ENCODE measurements around the gene GNG4.
"Not testable (repeated sequence)": the region's sequence is repeated elsewhere in the genome, so short reads cannot be mapped to it uniquely, and the experiment has no call there.

Gene GNG4

DNA sequence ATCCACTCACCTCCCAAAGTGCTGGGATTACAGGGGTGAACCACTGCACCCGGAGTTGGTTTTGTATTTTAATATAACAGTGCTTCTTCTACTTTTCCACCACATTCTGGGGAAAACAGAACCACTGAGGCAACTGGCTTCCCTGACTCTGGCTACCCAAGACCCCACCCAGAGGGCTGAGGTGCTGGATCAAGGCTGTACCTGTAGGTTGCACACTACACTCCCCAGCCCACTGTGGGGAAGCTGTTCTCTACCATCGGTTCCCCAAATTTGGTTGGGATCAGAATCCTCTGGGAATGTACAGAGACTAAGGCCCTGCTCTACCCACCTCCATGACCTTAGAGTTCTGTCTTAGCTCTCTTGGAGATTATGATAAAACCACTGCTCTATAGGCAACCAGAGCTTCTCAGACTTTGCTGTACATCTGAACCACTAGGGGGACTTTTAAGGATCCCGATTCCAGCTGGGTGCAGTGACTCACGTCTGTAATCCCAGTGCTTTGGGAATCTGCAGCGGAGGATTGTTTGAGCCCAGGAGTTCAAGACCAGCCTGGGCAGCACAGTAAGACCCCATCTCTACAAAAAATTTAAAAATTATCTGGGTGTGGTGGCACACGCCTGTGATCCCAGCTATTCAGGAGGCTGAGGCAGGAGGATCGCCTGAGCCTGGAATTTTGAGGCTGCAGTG, 51.6 kb downstream of the GNG4 start:
- peaks cover 6% of the 10 kb centered on the region for H3K9me3 Mint-ChIP-seq

DNA sequence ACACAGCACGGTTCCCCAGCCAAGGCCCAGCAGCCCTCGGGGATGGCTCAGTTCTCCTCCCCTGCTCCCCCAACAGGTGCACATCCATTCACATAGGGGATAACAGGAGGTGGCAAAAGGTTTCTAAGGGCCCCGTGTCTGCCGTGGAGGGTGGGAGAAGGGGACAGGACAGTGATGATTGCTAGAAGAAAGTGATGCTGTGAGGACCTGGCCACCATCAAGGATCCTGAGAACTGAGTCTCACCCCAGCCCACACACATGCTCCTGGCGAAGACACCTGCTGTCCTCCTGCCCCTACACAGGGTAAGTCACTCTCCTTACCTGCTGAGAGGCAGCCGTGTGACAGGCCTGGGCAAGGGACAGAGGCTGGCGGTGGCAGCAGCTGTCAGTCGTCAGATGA, 54.5 kb downstream of the GNG4 start:
- CTCF ChIA-PET, result no interaction called here
- Mint-ChIP-seq H3K4me3 (no peak overlapping the region), H3K36me3 (peaks cover 2% of the 10 kb centered on the region), H3K27me3 (peaks cover 52% of the 10 kb centered on the region), H3K27ac (no peak overlapping the region), H3K9me3 (peaks cover 15% of the 10 kb centered on the region), H3K4me1 (peaks cover 8% of the 10 kb centered on the region)
- DNase-seq, result no peak

More for the DNA sequence above, 51.6 kb downstream of the GNG4 start:
- Mint-ChIP-seq H3K27ac (no peak overlapping the region), H3K4me3 (no peak overlapping the region), H3K4me1 (peaks cover 8% of the 10 kb centered on the region), H3K27me3 (peaks cover 35% of the 10 kb centered on the region), H3K36me3 (peaks cover 2% of the 10 kb centered on the region)
- CTCF ChIA-PET, result interaction anchor here (0.6 to 2.1 kb wide), 10 partner anchors 9 to 245 kb away, joined by 3 to 5 read pairs (median 4); no protein-coding TSS in a partner anchor
- no peak for DNase-seq

DNA sequence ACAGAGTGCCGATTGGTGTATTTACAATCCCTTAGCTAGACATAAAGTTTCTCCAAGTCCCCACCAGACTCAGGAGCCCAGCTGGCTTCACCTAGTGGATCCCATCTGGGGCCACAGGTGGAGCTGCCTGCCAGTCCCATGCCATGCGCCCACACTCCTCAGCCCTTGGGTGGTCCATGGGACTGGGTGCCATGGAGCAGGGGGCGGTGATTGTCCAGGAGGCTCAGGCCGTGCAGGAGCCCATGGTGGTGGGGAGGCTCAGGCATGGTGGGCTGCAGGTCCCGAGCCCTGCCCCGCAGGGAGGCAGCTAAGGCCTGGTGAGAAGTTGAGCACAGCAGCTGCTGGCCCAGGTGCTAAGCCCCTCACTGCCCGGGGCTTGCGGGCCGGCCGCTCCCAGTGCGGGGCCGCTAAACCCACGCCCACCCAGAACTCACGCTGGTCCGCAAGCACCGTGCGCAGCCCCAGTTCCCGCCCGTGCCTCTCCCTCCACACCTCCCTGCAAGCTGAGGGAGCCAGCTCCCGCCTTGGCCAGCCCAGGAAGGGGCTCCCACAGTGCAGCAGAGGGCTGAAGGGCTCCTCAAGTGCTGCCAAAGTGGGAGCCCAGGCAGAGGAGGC, 55.2 kb downstream of the GNG4 start:
- DNase-seq, H3K4me1 Mint-ChIP-seq, H3K27ac Mint-ChIP-seq, H3K4me3 Mint-ChIP-seq, H3K36me3 Mint-ChIP-seq, CTCF ChIA-PET: not testable (repeated sequence)
- peaks cover 54% of the 10 kb centered on the region for H3K27me3 Mint-ChIP-seq
- peaks cover 17% of the 10 kb centered on the region for H3K9me3 Mint-ChIP-seq

DNA sequence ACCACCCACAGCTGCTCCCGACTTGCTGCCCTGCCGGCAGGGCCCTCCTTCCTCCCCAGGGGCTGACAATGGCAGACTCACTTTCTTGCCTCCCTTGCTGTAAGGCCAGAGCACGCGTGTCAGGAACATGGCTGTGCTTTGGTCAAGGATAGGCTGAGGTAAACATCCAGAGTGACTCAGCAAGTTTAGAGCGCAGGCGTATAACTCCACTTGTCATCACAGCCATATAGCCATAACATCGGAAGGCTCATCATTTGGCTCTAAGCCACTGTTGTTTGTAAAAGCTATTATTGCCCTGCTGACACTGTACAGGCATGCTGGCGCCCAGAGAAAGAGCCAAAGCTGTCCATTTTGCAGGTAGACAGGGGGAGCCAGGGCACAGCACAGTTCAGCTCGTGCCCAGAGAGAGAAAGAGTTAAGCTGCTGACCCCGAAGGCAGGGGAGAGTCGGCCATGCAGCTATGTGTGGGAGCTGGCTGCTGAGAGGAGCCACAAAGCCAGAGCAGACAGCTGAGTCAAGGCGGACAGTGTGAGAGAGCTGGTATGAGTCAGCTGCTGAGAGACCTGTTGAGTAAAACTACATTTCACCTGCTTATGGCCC, 60.6 kb downstream of the GNG4 start:
- Mint-ChIP-seq H3K27me3 (peaks cover 60% of the 10 kb centered on the region), H3K36me3 (peaks cover 2% of the 10 kb centered on the region), H3K9me3 (peaks cover 29% of the 10 kb centered on the region), H3K27ac (no peak overlapping the region), H3K4me1 (peaks cover 7% of the 10 kb centered on the region), H3K4me3 (no peak overlapping the region)
- CTCF ChIA-PET, result interaction anchor here (1.5 to 1.7 kb wide), 2 partner anchors 9 to 12 kb away, joined by 3 to 7 read pairs; no protein-coding TSS in a partner anchor
- DNase-seq, result no peak

DNA sequence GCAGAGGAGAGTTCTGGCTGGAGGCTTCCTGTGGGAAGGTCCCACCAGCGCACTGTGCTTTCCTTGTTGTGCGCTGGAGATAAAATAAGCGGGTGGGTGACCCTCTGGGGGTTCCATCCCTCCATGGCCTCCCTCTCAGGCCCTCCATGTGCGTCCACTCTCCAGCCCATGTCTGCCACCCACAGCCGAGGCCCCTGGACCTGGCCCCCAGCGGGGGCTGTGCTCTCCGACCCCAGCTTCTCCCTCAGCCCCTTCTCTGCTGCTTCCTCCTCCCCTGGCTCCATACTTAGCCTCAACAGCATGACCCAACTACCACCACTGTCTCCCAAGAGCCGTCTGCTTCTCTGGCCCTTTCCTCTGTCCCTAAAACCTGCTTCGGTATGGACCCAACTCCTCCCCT, 61.4 kb downstream of the GNG4 start:
- Mint-ChIP-seq H3K4me3 (no peak overlapping the region), H3K4me1 (no peaks in the 10 kb centered on the region), H3K27me3 (peaks cover 58% of the 10 kb centered on the region), H3K36me3 (peaks cover under 1% of the 10 kb centered on the region), H3K9me3 (peaks cover 23% of the 10 kb centered on the region), H3K27ac (no peak overlapping the region)
- DNase-seq, result no peak
- CTCF ChIA-PET, result no interaction called here

DNA sequence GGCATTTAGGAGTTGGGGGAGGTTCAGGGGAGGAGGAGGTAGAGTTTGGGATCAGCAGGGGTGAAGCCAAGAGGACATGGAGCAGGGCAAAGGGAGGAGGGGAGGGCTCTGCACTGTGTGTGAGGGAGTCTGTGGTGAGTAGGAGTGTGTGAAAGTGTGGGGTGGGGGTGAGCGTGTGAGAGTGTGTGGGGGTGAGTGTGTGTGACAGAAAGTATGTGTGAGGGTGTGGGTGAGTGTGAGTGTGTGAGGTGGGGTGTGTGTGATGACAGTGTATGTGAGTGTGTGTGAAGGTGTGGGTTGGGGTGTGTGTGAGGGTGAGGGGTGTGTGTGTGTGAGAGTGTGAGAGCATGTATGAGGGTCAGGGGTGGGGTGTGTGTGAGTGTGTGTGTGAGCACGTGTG, 62.6 kb downstream of the GNG4 start:
- Mint-ChIP-seq H3K36me3 (no peaks in the 10 kb centered on the region), H3K4me3 (no peak overlapping the region), H3K9me3 (peaks cover 23% of the 10 kb centered on the region), H3K27me3 (peaks cover 52% of the 10 kb centered on the region), H3K4me1 (no peaks in the 10 kb centered on the region), H3K27ac (no peak overlapping the region)
- CTCF ChIA-PET, result no interaction called here
- DNase-seq, result no peak

DNA sequence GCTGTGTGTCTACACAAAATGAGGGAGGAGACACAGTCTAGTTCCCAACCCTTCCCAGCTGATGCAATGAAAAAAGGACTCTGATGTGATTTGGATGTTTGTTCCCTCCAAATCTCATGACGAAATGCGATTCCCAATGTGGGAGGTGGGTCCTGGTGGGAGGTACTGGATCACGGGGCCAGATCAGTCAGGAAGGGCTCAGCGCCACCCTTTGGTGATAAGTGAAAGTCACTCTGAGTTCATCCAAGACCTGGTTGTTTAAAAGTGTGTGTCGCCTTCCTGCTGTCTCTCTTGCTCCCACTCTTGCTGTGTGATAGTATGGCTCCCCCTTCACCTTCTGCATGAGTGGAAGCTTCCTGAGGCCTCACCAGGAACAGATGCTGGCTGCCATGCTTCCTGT, 63.2 kb downstream of the GNG4 start:
- no peak overlapping the region for H3K27ac Mint-ChIP-seq
- H3K27me3 Mint-ChIP-seq, result peaks cover 46% of the 10 kb centered on the region
- H3K4me3 Mint-ChIP-seq, result no peak overlapping the region
- CTCF ChIA-PET, result no interaction called here
- H3K9me3 Mint-ChIP-seq, result peaks cover 19% of the 10 kb centered on the region
- H3K4me1 Mint-ChIP-seq, result no peaks in the 10 kb centered on the region
- no peak for DNase-seq
- no peaks in the 10 kb centered on the region for H3K36me3 Mint-ChIP-seq

DNA sequence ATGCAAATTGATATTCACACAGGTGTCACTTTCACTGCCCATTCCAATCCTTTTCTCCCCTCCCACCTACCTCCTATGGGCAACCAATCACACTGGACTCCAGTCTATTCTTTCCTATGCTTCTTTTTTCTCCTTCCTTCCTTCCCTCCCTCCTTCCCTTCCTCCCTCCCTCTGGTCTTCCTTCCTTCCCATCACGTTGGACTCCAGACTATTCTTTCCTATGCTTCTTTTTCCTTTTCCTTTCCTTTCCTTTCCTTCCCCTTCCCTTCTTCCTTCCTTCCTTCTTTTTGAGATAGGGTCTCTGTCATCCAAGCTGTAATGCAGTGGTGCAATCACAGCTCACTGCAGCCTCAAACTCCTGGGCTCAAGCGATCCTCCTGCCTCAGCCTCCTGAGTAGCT, 64.6 kb downstream of the GNG4 start:
- Mint-ChIP-seq H3K9me3 (peaks cover 14% of the 10 kb centered on the region), H3K36me3 (no peaks in the 10 kb centered on the region), H3K27me3 (peaks cover 45% of the 10 kb centered on the region), H3K27ac (no peak overlapping the region), H3K4me3 (no peak overlapping the region), H3K4me1 (no peaks in the 10 kb centered on the region)
- CTCF ChIA-PET, result no interaction called here
- no peak for DNase-seq

DNA sequence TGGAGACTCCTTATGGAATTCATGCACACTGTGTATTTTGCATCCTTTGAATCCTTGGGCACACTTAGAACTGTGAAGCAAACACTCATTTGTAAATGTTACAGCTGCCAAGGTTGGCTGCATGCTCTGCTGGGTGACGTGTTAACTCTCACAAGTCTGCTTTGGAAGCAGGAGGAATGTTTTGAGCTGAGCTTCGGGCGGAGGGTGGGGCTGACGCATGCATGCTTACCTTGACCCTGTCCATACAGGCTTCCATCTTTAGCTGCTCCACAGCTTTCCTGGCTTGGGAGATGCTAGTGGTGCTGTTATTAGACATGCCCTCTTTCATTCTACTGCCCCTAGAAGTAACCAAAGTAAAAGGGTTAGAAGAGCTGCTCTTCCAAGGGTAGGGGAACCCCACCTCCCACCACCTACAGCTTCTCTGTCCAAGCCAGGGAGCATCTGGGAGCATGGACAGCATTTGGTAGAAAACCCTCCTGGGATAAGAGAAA, 66.0 kb downstream of the GNG4 start:
- Mint-ChIP-seq H3K27ac (no peak overlapping the region), H3K9me3 (peaks cover 3% of the 10 kb centered on the region), H3K4me1 (no peaks in the 10 kb centered on the region), H3K36me3 (no peaks in the 10 kb centered on the region), H3K4me3 (no peak overlapping the region), H3K27me3 (peaks cover 37% of the 10 kb centered on the region)
- CTCF ChIA-PET, result interaction anchor here (1.3 kb wide), 1 partner anchor 15 kb away, joined by 4 read pairs; no protein-coding TSS in a partner anchor
- DNase-seq, result no peak

DNA sequence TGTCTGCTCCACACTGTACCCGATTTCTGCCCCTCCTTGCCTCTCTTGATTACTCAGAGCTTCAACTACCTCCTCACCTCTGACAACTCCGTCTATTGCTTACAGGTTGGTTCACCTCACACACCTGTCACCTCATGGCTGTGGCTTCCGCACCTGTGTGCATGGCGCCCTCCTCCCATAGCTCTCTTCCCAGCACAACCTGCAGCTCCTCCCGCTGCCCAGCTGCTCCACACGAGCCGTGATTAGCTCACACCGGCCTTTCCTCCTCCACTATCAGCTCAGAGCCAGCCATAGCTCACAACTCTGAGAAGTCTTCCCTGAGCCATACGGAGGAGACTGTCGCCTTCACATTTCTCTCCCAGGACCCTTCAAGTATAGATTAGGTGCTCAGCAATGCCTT, 67.5 kb downstream of the GNG4 start:
- H3K9me3 Mint-ChIP-seq, result no peaks in the 10 kb centered on the region
- H3K4me3 Mint-ChIP-seq, result no peak overlapping the region
- no peaks in the 10 kb centered on the region for H3K4me1 Mint-ChIP-seq
- DNase-seq, result no peak
- CTCF ChIA-PET, result interaction anchor here (1.2 kb wide), 1 partner anchor 19 kb away, joined by 3 read pairs; no protein-coding TSS in a partner anchor
- H3K27ac Mint-ChIP-seq, result no peak overlapping the region
- peaks cover 34% of the 10 kb centered on the region for H3K27me3 Mint-ChIP-seq
- H3K36me3 Mint-ChIP-seq, result no peaks in the 10 kb centered on the region

DNA sequence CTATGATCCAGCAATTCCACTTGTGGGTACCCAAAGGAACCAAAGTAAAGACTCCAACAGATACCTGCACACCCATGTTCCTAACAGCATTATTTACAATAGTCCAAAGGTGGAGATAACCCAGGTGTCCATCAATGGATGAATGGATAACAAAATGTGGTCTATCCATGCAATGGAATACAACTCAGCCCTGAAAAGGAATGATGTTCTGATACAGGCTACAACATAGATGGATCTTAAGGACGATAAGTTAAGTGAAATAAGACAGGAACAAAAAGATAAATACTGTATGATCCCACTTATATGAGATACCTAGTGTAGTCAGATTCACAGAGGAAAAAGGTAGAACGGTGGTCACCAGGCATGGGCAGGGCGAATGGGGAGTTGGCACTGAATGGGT, 69.7 kb downstream of the GNG4 start:
- DNase-seq, result no peak
- CTCF ChIA-PET, result interaction anchor here (0.7 kb wide), 1 partner anchor 20 kb away, joined by 4 read pairs; no protein-coding TSS in a partner anchor
- peaks cover 19% of the 10 kb centered on the region for H3K27me3 Mint-ChIP-seq
- no peaks in the 10 kb centered on the region for H3K4me1 Mint-ChIP-seq
- no peak overlapping the region for H3K27ac Mint-ChIP-seq
- H3K4me3 Mint-ChIP-seq, result no peak overlapping the region
- H3K36me3 Mint-ChIP-seq, result no peaks in the 10 kb centered on the region
- H3K9me3 Mint-ChIP-seq, result no peaks in the 10 kb centered on the region

DNA sequence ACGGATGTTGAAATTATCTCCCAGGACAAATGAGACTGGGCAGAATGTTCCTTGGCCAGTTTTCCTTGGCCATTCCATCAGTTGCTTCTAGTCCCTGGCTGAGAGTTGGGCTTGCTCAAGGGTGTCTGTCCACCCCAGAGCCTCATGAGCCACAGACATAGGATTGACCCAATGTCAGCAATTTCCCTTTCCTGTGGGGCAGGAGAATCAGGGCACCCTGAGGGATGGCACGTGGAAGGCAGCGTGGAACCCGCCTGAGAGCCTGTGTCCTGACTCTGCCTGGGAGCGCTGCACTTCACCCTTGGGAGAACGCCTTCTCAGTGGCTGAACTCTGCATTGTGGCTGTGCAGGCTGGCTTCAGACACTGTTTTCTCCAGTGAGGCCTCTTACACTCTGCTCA, 74.0 kb downstream of the GNG4 start:
- H3K27ac Mint-ChIP-seq, result no peak overlapping the region
- no peak overlapping the region for H3K4me3 Mint-ChIP-seq
- no peaks in the 10 kb centered on the region for H3K27me3 Mint-ChIP-seq
- CTCF ChIA-PET, result no interaction called here
- H3K9me3 Mint-ChIP-seq, result no peaks in the 10 kb centered on the region
- H3K4me1 Mint-ChIP-seq, result no peaks in the 10 kb centered on the region
- no peaks in the 10 kb centered on the region for H3K36me3 Mint-ChIP-seq
- no peak for DNase-seq

DNA sequence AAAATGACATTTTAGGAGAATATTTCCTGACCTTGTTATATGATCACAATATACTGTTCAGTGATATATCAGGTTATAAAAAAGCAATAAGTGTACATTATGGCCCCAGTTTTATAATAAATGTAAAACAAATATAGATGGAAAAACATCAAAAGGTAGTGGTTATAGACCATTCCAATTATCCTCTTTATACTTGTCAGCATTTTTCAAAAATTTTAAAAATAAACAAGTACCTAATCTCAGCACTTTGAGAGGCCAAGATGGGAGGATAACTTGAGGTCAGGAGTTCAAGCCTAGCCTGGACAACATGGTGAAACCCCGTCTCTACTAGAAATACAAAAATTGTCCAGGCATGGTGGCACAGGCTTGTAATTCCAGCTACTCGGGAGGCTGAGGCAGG, 75.7 kb downstream of the GNG4 start:
- H3K36me3 Mint-ChIP-seq, result no peaks in the 10 kb centered on the region
- DNase-seq, result no peak
- H3K27ac Mint-ChIP-seq, result no peak overlapping the region
- H3K27me3 Mint-ChIP-seq, result no peaks in the 10 kb centered on the region
- CTCF ChIA-PET, result no interaction called here
- H3K9me3 Mint-ChIP-seq, result no peaks in the 10 kb centered on the region
- H3K4me3 Mint-ChIP-seq, result no peak overlapping the region
- H3K4me1 Mint-ChIP-seq, result peaks cover 1% of the 10 kb centered on the region

DNA sequence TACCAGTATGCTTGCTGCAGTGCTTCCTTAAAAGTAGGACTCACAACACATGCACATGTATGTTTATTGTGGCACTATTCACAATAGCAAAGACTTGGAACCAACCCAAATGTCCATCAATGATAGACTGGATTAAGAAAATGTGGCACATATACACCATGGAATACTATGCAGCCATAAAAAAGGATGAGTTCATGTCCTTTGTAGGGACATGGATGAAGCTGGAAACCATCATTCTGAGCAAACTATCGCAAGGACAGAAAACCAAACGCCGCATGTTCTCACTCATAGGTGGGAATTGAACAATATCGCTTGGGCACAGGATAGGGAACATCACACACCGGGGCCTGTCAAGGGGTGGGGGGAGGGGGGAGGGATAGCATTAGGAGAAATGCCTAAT, 76.6 kb downstream of the GNG4 start:
- H3K4me1 Mint-ChIP-seq, H3K27ac Mint-ChIP-seq, H3K27me3 Mint-ChIP-seq, H3K4me3 Mint-ChIP-seq, DNase-seq, CTCF ChIA-PET, H3K9me3 Mint-ChIP-seq, H3K36me3 Mint-ChIP-seq: not testable (repeated sequence)

DNA sequence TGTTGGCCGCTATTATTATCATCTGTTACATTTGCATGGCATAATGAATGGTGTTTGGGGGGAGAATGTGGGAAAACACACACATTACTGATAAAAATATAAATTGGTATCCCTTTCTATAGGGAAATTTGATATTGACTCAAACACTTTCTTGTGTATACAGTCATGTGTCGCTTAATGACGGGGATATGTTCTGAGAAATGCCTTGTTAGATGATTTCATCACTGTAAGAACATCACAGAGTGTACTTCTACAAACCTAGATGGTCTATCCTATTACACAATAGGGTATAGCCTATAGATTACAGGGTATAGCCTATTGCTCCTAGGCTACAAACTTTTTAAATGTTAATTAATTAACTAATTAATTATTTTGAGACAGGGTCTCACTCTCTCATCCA, 78.1 kb downstream of the GNG4 start:
- CTCF ChIA-PET, result no interaction called here
- no peak overlapping the region for H3K27ac Mint-ChIP-seq
- no peak for DNase-seq

More for the DNA sequence above, 78.1 kb downstream of the GNG4 start:
- peaks cover 3% of the 10 kb centered on the region for H3K36me3 Mint-ChIP-seq
- no peak overlapping the region for H3K4me3 Mint-ChIP-seq
- H3K9me3 Mint-ChIP-seq, result no peaks in the 10 kb centered on the region
- no peaks in the 10 kb centered on the region for H3K27me3 Mint-ChIP-seq
- peaks cover 18% of the 10 kb centered on the region for H3K4me1 Mint-ChIP-seq
